HG02678 (cell line): ENCODE measurements around the gene GSTT2B.
"Not testable (repeated sequence)": the region's sequence is repeated elsewhere in the genome, so short reads cannot be mapped to it uniquely, and the experiment has no call there.

Experiments used
- ATAC-seq: cut with Tn5 transposase; IDR thresholded peaks from one replicate; pipeline ENCODE4 v1.9.1; 2021; ENCODE audit warnings: mild to moderate bottlenecking, moderate library complexity; ENCODE audit not compliant: unreplicated experiment

The GSTT2B gene

DNA sequence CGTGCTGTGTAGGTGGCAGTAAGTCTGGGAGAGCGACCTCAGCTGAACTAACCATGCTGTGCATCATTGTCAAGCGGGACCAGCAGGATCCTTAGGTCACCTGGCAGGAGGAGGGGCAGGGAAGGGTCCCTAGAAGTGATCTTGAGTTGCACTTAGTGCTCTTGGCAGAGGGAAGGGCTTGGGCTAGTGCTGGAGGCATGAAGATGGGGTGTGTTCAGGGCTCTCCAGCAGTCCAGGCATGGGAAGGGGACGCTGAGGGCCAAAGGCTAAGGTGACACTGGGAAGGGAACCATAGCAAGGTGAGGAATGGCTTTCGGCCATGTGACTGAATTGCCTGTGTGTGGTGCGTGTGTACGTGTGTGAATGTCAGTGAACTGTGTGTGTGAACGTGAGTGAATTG, 25.1 kb upstream of the GSTT2B start:
- not testable (repeated sequence) for ATAC-seq

DNA sequence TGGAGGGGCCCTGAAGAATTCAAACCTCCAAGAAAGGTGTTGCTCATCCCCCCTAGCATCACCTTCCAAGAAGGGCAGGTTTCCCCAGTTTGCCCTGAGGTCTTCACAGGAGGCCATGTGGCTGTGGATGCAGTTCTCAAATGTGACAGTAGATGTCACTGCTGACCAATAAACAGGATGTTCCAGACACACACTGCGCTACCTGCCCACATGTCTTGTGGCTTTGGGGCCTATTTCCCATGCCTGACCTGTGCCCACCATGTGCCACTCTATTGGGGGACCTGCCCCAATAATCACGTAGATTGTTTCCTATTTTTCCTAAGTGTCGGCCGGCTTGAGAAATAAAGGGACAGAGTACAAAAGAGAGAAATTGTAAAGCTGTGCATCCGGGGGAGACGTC, 23.4 kb upstream of the GSTT2B start:
- ATAC-seq: no peak

DNA sequence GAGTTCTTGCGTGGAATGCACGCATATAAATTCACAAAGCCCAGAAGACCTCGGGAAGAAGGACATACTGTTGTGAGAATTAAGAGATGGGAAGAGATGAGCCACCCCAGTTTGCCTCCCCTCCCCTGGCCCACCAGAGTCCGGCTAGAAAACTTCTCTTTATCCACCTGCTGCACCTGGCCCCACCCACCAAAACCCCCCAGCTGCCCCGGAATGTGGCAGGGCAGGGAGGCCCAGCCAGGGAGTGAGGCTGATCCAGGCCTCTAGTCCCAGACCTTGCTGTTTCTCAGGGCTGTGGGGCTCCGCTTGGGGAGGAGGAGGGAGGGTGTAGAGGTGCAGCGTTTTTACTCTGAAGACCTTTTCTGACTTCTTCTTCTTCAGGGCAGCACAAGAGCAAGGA, 19.6 kb upstream of the GSTT2B start:
- not testable (repeated sequence) for ATAC-seq

DNA sequence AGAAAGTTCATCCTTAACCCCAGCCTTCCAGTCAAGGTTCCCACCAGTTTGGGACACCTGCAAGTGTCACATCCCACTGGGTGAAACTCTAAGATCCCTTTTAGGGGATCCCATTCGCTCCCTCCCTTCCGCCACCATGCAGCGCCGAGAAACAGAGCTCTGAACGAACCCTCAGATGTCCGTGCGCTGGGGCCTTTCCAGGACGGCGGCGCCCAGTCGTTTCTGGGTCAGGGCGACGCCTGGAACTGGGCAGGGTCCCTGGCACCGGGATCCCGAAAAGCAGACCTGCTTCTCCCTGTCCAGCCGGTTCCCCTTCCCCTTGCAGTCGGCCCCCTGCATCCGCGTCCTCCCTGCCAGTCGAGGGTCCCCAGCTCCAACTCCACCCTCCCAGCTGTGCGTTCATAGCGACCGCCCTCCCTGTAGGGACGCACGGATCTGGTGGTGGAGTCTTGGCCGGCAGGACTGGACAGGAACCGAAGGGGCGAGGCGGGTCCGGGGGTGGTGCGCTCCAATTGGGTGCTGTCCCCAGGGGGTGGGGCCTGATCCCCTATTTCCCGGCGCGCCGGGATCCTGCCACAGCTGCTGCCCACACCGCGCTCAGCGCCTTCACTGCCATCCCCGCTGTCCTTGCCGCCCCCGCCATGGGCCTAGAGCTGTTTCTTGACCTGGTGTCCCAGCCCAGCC, 18.7 kb upstream of the GSTT2B start, which contains the start of gene GSTT2:
GSTT2 (plus strand) TSS at position 578 of the 684 bp plus-strand sequence.
- not testable (repeated sequence) for ATAC-seq

DNA sequence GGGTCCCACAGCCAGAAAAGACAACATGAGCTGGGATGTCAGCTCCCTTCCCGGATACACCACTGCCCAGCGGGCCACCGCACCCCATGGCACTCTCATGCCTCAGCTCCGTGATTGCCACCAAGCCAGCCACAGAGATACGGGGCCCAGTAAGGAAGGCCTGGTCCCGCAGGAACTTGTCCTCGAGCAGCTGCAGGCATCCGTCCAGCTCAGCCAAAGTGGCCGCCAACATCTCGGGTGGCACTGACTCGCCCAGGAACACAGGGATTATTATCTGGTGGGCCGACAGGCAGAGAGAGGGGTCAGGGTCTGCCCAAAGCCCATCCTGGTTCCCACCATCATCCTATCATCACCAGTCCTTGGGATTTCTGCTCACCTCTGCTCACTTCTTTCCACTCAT, 16.3 kb upstream of the GSTT2B start:
- not testable (repeated sequence) for ATAC-seq

DNA sequence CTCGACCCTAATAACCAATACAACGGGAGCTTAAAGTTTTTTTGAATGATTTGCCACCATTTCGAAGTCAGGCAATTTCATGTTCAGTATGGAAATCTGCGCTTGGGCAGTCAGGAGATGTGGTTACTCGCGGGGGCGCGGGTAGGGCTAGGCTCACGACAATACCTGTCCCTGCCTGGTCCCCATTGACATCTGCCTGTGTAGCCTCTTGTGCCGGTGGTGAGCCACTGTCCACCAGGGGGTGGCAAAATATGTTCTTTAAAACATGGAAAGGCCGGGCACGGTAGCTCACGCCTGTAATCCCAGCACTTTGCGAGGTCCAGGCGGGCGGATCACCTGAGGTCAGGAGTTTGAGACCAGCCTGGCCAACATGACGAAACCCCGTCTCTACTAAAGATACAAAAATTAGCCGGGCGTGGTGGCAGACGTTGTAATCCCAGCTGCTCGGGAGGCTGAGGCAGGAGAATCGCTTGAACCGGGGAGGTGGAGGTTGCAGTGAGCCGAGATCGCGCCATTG, 13.9 kb upstream of the GSTT2B start:
- ATAC-seq: not testable (repeated sequence)

DNA sequence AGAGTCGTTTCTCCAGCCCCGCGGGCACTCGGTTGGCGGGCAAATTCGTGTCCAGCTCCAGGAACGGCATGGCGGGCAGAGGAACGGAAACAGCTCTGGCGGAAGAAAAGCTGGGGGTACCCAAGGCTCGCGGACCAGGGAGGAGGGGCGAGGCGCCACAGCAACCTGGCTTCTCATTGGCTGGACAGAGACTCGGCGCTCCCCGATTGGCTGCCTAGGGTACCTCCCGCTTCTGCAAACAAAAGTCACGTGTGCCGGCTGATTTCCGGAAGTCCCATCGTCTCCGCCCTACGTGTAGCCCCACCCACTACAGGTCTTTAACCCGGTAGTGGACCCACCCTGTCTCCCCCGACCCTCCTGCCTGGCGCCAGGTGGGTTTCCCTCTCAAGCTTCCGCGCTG, 13.3 kb upstream of the GSTT2B start, which contains the start of gene DDT:
DDT (minus strand) TSS at position 97 of the 400 bp plus-strand sequence; CDS start at position 70, 27 bp downstream.
- ATAC-seq: peak; percentile 95

DNA sequence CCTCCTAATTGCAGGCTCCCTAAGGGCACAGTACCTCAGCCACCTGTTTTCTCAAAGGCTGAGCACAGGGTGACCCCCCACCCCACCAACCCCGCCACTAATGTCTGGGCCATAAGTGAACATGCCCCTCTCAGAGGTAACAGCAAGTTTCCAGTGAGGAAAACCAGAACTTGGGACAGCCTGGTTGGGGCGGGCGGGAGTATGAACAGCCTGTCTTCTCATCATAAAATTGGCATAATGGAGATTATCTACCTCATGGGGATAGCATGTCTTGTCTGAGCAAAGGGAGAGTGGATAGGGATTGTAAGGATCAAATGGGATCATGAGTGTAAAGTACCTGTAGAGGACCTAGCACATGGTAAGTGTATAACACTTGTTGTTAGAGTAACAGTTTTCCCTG, 10.9 kb upstream of the GSTT2B start:
- not testable (repeated sequence) for ATAC-seq

DNA sequence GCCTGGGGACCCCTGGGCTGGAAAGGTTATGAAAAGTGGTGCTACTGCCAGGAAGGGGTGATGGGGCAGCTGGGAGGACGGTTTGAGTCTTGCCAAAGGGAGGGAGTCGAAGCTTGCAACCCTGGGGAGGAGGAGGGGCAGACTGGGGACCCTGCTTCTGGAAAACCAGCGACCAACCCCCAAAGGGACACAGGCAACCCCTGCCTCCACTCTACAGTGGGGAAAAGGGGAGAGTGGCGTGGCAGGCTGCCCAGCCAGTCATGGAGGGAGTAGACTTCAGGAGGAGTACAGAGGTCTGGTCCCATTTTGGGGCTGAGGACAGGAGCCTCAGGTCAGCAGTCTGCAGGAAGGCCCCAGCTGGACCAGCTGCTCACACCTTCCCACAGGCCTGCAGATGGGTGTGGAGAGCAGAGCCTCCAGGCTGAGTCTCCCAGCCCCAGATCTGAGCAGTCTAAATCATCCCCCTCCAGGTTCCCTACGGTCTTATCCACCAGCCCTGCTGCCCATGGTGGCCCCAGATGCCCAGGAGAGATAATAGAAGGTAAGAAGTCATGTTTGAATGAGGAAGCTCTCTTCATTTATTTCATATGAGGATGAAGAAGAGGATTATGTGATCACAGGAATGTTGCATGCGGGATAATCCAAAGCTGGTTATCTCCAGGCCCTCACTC, 10.0 kb upstream of the GSTT2B start:
- no peak for ATAC-seq

DNA sequence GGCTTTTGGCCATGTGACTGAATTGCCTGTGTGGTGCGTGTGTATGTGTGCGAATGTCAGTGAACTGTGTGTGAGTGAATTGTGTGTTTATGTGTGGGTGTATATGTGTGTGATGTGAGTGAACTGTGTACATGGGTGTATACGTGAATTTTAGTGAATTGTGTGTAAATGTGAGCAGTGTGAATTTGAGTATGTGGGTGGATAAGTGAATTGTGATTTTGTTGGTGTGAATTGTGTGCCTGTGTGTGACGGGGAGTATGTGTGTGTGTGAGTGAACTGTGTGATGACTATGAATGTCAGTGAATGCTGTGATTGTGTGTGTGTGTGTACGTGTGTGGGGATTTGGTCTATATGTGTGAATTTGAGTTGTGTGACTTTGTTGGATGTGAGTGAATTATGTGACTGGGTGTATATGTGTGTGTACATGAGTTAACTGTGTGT, 9.2 kb upstream of the GSTT2B start:
- no peak for ATAC-seq

DNA sequence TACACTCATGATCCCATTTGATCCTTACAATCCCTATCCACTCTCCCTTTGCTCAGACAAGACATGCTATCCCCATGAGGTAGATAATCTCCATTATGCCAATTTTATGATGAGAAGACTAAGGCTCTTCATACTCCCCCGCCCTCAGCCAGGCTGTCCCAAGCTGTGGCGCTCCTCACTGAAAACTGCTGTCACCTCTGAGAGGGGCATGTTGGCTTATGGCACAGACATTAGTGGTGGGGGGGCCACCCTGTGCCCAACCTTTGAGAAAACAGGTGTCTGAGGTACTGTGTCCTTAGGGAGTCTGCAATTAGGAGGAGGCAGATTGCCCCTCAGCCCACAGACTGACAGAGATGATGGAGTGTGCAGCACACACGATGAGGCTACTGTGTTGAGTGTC, 8.1 kb upstream of the GSTT2B start:
- no peak for ATAC-seq

DNA sequence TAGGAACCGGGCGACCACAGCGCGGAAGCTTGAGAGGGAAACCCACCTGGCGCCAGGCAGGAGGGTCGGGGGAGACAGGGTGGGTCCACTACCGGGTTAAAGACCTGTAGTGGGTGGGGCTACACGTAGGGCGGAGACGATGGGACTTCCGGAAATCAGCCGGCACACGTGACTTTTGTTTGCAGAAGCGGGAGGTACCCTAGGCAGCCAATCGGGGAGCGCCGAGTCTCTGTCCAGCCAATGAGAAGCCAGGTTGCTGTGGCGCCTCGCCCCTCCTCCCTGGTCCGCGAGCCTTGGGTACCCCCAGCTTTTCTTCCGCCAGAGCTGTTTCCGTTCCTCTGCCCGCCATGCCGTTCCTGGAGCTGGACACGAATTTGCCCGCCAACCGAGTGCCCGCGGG, 5.6 kb upstream of the GSTT2B start, which contains the start of gene DDTL:
DDTL (plus strand) TSS at position 321 of the 400 bp plus-strand sequence; CDS start at position 348, 27 bp downstream.
- peak; percentile 97 for ATAC-seq

DNA sequence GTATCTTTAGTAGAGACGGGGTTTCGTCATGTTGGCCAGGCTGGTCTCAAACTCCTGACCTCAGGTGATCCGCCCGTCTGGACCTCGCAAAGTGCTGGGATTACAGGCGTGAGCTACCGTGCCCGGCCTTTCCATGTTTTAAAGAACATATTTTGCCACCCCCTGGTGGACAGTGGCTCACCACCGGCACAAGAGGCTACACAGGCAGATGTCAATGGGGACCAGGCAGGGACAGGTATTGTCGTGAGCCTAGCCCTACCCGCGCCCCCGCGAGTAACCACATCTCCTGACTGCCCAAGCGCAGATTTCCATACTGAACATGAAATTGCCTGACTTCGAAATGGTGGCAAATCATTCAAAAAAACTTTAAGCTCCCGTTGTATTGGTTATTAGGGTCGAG, 5.1 kb upstream of the GSTT2B start:
- not testable (repeated sequence) for ATAC-seq

DNA sequence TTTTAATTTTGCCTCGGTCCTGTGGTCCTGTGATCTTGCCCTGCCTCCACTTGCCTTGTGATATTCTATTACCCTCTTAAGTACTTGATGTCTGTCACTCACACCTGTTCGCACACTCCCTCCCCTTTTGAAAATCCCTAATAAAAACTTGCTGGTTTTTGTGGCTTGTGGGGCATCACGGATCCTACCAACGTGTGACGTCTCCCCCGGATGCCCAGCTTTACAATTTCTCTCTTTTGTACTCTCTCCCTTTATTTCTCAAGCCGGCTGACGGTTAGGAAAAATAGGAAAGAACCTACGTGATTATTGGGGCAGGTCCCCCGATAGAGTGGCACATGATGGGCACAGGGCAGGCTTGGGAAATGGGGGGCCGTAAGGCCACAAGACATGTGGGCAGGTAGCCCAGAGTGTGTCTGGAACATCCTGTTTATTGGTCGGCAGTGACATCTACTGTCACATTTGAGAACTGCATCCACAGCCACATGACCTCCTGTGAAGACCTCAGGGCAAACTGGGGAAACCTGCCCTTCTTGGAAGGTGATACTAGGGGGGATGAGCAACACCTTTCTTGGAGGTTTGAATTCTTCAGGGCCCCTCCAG, 4.6 kb downstream of the GSTT2B start:
- not testable (repeated sequence) for ATAC-seq

DNA sequence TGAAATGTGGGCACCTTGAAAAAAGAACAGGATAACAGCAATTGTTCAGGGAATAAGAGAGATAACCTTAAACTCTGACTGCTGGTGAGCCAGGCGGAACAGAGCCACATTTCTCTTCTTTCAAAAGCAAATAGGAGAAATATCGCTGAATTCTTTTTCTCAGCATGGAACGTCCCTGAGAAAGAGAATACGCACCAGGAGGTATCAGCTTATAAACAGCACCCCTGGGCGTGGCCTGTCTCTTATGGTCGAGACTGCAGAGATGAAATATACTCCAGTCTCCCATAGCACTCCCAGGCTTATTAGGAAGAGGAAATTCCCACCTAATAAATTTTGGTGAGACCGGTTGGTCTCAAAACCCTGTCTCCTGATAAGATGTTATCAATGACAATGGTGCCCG, 5.1 kb downstream of the GSTT2B start:
- ATAC-seq: not testable (repeated sequence)

DNA sequence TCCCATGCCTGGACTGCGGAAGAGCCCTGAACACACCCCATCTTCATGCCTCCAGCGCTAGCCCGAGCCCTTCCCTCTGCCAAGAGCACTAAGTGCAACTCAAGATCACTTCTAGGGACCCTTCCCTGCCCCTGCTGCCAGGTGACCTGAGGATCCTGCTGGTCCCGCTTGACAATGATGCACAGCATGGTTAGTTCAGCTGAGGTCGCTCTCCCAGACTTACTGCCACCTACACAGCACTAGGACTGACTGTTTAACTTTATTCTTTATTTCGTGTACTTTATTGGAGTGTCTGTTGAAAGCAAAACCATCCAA, 6.0 kb downstream of the GSTT2B start:
- ATAC-seq: not testable (repeated sequence)

DNA sequence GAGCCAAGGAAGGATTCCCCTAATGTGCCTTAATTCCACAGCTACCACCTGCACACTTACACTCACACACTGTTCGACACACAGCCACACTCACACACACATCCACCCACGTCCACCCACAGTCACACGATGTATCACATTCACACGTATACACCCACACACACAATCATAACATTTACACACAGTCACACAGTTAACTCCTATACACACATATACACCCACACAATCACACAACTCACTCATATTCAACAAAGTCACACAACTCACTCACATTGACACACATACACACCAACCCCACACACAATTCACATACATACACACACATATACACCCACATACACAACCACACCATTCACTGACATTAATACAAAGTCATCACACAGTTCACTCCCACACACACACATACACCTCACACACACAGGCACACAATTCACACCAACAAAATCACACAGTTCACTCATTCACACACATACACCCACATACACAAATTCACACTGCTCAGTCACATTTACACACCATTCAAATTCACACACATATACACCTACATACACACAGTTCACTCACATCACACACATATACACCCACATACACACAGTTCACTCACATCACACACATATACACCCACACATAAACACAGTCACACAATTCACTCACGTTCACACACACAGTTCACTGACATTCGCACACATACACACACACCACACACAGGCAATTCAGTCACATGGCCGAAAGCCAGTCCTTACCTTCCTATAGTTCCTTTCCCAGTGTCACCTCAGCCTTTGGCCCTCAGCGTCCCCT, 6.6 kb downstream of the GSTT2B start:
- not testable (repeated sequence) for ATAC-seq

DNA sequence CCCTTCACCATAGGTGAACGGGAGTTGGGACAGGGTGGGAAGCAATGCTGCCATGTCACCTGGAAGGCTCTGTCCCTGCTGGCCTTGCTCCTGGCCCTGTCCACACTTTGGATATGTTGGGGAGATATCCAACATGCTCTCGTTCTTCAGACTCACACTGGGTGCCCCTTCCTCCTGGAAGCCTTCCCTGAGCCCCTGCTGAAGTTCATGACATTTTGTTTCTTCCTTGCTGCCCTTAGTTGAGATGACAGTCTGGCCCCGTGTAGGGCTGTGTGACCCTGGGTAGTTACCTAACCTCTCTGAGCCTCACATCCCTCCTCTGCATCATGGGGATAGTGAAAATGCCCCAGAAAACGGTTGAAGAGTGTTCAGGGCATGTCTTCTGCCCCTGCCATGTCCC, 7.5 kb downstream of the GSTT2B start:
- ATAC-seq: not testable (repeated sequence)

DNA sequence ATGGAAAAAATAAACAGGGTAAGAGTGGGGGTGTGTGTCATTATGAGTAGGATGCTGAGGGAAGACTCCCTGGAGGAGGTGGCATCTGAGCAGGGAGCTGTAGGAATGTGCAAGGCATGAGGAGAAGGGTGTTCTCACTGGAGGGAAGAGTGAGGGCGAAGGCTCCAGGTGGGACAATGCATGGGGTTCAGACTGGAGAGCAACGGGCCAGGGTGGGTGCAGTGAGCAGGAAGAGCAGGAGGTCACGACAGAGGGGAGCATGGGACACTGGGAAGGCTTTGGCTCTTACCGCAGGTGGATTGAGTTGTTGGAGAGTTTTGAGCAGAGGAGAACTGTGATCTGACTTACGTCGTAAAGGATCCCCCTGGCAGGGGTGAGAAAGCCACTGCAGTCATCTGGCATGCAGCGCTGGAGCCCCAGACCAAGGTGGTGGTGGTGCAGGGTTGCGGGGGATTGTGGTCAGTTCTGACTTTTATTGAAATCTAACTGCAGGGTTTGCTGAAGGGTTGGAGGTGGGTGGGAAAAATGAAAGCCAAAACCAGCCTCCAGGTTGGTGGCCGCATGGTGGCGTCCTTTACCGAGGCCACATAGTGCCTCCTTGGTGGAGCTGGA, 8.1 kb downstream of the GSTT2B start:
- ATAC-seq: not testable (repeated sequence)

DNA sequence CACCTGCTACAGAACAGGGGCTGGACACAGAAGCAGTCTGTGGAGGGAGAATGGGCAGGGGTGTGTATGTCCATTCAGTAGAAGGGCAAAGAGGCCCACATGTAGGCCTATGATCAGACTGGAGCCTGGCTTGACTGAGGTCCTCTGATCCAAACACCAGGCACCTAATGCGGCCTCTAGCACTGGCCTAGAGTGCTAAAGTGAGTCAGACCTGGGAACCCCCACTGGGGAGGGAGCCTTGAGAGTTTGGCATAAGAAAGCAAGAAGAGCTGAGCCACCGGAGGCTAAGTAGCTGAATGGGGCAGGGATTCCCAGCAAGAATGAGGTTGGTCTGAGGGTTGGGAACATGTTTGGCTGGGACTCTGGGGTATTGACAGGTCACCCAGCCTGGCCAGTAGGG, 9.6 kb downstream of the GSTT2B start:
- ATAC-seq: not testable (repeated sequence)
